Panc1 (cell line): Measurements from ENCODE around the gene EPN2. TPM values are rescaled to one million over a fixed set of nuclear protein-coding genes. Genes with fewer than 3 reads are reported as not detected.

Experiments
- ATAC-seq: fragments of 200-7000 bp; cut with Tn5 transposase; 2 replicates; pipeline ENCODE4 v1.9.1; 2020; ENCODE audit warnings: mild to moderate bottlenecking, moderate library complexity
- BruUV-seq: library from RNA; stranded (reverse); fragments of 400-500 nt; replicated peaks from 2 replicates; lab custom pipeline; 2021; lab: Mats Ljungman, UMichigan
- CTCF ChIA-PET: fragments of 300-600 bp; sonication (Branson Sonifier 250); formaldehyde crosslinking; loops from one replicate; lab custom pipeline; 2022; ENCODE audit warnings: antibody characterized with exemption; lab: Charles Lee
- POLR2A ChIA-PET: fragments of 300-600 bp; sonication (Branson Sonifier 250); formaldehyde crosslinking; loops from one replicate; lab custom pipeline; 2022; ENCODE audit warnings: antibody characterized with exemption; lab: Charles Lee
- DNase-seq: peaks from one replicate; pipeline ENCODE4 v3.0.0-alpha.2; 2010; ENCODE audit warnings: low read depth, low spot score
- H3K27ac ChIP-seq: 2 replicates; pipeline ENCODE4 v1.5.1; 2011; ENCODE audit warnings: mild to moderate bottlenecking, low read length, inconsistent platforms
- H3K27me3 ChIP-seq: fragments of 200-500 bp; sonication (Bioruptor generic); 2 replicates; pipeline ENCODE4 v1.6.0; 2014; ENCODE audit warnings: low read length, inconsistent platforms; ENCODE audit not compliant: control insufficient read depth, insufficient read depth
- H3K36me3 ChIP-seq: fragments of 200-500 bp; sonication (Bioruptor generic); 2 replicates; pipeline ENCODE4 v1.5.1; 2014; ENCODE audit warnings: inconsistent platforms, mild to moderate bottlenecking, low read length, moderate library complexity; ENCODE audit not compliant: control insufficient read depth, insufficient read depth
- H3K4me1 ChIP-seq: 2 replicates; pipeline ENCODE4 v1.5.1; 2011; ENCODE audit warnings: inconsistent platforms, mild to moderate bottlenecking, low read length, moderate library complexity; ENCODE audit not compliant: control insufficient read depth, insufficient read depth
- H3K4me3 ChIP-seq, 2 experiments: 2 replicates each; pipeline ENCODE4 v1.5.1; 2011 to 2012; ENCODE audit warnings: low read depth in 2 of 2, low read length in 2 of 2, mild to moderate bottlenecking in 2 of 2, inconsistent platforms in 1 of 2, moderate library complexity in 1 of 2
- H3K9me3 ChIP-seq: fragments of 200-500 bp; sonication (Bioruptor generic); 2 replicates; pipeline ENCODE4 v1.5.1; 2014; ENCODE audit warnings: low read depth, mild to moderate bottlenecking, inconsistent platforms, low read length, moderate library complexity; ENCODE audit not compliant: control insufficient read depth, insufficient read depth
- POLR2AphosphoS5 ChIP-seq: IDR thresholded peaks from 2 replicates; pipeline ENCODE4 v1.6.1; 2012; ENCODE audit warnings: mild to moderate bottlenecking, low read depth, low read length, moderate library complexity
- SIN3A ChIP-seq: IDR thresholded peaks from 2 replicates; pipeline ENCODE4 v1.6.1; 2012; ENCODE audit warnings: low read depth, mild to moderate bottlenecking, low read length, moderate library complexity, borderline replicate concordance; ENCODE audit not compliant: insufficient read depth
- TCF7L2 ChIP-seq: IDR thresholded peaks from 2 replicates; pipeline ENCODE4 v1.6.1; 2011; ENCODE audit warnings: mild to moderate bottlenecking, low read depth, low read length, inconsistent platforms
- in situ Hi-C: cut with HindIII; loops from 2 replicates; pipeline ENCODE4 v1.10.0; 2016; ENCODE audit warnings: low sequenced_read_pairs, low pct_unique_long_range_greater_than_20kb
- intact Hi-C: fragments of 100-400 bp; cut with micrococcal nuclease; formaldehyde crosslinking; loops from one replicate; pipeline ENCODE4 v1.10.0; 2022; ENCODE audit not compliant: unreplicated experiment
- total RNA-seq: library from RNA; stranded (reverse); gene quantifications from one replicate; pipeline ENCODE4 v1.2.1, GENCODE V29; 2021; ENCODE audit not compliant: unreplicated experiment
- TF ChIP-seq, protein P1 (sequence below), 2 experiments: IDR thresholded peaks; 2 replicates each; pipeline ENCODE4 v1.6.1; 2011 to 2012; ENCODE audit warnings: low read depth in 2 of 2, control low read depth in 1 of 2, low read length in 1 of 2, mild to moderate bottlenecking in 1 of 2, moderate library complexity in 1 of 2; ENCODE audit not compliant: insufficient read depth in 1 of 2
- TF ChIP-seq, protein P2 (sequence below): fragments of 450-650 bp; IDR thresholded peaks from 2 replicates; pipeline ENCODE4 v1.5.1; 2017; ENCODE audit warnings: mild to moderate bottlenecking

The EPN2 gene
- total RNA-seq, 1 experiment from 2014 or later: 35.0 TPM

DNA sequence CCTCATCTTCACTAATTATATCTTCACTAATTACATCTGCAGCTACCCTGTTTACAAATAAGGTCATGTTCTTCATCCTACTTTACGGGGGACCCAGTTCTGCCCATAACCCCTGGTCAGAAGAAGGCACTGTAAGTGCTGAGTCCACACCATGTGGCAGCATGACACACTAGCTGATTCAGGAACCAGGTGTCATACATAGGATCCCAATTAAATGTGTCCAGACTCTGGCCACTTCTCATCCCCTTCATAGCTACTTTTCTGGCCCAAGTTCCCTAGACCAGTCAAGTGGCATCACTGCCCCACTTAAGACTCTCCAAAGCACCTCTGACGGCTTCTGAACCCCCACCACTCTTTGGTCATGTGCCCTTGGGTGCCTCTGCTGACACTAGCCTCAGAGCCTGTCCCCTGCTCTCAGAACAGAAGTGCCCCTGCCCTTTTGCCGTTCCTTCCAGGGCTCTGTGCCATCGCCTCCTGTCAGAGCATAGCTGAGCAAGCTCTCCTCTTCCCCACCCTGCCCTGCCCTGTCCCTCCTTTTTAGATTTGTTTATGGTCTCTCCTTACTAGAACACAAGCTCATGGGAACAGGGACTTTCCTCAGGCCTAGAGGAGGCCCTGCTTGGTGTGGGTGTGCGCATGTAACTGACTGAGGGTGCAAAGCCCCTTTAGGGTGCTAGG lies 64.2 kb downstream of the EPN2 start:
- H3K4me3 ChIP-seq: no peak overlapping the region
- H3K4me1 ChIP-seq: no peaks in the 10 kb centered on the region; the same call in 1 of the 2 replicates
- DNase-seq (no peak), ATAC-seq (no peak)
- in situ Hi-C loops (no loop called here), intact Hi-C loops (no loop called here)
- no peak overlapping the region for H3K27ac ChIP-seq
- TF ChIP-seq, protein P1, sequence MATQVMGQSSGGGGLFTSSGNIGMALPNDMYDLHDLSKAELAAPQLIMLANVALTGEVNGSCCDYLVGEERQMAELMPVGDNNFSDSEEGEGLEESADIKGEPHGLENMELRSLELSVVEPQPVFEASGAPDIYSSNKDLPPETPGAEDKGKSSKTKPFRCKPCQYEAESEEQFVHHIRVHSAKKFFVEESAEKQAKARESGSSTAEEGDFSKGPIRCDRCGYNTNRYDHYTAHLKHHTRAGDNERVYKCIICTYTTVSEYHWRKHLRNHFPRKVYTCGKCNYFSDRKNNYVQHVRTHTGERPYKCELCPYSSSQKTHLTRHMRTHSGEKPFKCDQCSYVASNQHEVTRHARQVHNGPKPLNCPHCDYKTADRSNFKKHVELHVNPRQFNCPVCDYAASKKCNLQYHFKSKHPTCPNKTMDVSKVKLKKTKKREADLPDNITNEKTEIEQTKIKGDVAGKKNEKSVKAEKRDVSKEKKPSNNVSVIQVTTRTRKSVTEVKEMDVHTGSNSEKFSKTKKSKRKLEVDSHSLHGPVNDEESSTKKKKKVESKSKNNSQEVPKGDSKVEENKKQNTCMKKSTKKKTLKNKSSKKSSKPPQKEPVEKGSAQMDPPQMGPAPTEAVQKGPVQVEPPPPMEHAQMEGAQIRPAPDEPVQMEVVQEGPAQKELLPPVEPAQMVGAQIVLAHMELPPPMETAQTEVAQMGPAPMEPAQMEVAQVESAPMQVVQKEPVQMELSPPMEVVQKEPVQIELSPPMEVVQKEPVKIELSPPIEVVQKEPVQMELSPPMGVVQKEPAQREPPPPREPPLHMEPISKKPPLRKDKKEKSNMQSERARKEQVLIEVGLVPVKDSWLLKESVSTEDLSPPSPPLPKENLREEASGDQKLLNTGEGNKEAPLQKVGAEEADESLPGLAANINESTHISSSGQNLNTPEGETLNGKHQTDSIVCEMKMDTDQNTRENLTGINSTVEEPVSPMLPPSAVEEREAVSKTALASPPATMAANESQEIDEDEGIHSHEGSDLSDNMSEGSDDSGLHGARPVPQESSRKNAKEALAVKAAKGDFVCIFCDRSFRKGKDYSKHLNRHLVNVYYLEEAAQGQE (IDR thresholded peaks at IDR 0.05; ENCODE audit: insufficient read depth in 1 of 2, low read depth in 2 of 2, low read length in 1 of 2): no peak
- no TSS peak for BruUV-seq
- POLR2A ChIA-PET: no interaction called here
- H3K9me3 ChIP-seq: no peaks in the 10 kb centered on the region
- no peaks in the 10 kb centered on the region for H3K36me3 ChIP-seq
- CTCF ChIA-PET: no interaction called here
- H3K27me3 ChIP-seq: no peaks in the 10 kb centered on the region

DNA sequence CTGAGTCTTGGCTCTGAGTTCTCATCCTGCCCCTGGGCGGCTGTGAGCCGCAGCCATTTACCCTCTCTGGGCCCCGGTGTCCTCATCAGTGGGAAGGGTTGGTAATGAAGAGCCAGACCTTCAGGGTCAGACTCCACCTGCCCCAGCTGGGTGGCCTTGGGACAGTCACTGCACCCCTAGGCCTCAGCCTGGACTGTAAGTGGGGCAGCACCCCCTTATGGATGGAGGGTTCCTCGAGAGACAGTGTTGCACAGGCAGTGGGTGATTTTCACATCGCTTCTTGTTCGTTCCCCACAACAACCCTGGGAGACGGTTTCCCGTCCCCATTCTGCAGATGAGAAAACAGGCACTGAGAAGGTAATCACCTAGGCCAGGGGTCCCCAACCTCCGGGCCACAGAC lies 64.8 kb downstream of the EPN2 start:
- Histone ChIP-seq H3K27me3 (no peaks in the 10 kb centered on the region), H3K36me3 (no peaks in the 10 kb centered on the region), H3K27ac (no peak overlapping the region), H3K4me1 (no peaks in the 10 kb centered on the region; the same call in 1 of the 2 replicates), H3K4me3 (no peak overlapping the region), H3K9me3 (no peaks in the 10 kb centered on the region)
- ChIA-PET CTCF (no interaction called here), POLR2A (no interaction called here)
- in situ Hi-C loops: no loop called here
- no TSS peak for BruUV-seq
- intact Hi-C loops: no loop called here
- TF ChIP-seq, protein P2, sequence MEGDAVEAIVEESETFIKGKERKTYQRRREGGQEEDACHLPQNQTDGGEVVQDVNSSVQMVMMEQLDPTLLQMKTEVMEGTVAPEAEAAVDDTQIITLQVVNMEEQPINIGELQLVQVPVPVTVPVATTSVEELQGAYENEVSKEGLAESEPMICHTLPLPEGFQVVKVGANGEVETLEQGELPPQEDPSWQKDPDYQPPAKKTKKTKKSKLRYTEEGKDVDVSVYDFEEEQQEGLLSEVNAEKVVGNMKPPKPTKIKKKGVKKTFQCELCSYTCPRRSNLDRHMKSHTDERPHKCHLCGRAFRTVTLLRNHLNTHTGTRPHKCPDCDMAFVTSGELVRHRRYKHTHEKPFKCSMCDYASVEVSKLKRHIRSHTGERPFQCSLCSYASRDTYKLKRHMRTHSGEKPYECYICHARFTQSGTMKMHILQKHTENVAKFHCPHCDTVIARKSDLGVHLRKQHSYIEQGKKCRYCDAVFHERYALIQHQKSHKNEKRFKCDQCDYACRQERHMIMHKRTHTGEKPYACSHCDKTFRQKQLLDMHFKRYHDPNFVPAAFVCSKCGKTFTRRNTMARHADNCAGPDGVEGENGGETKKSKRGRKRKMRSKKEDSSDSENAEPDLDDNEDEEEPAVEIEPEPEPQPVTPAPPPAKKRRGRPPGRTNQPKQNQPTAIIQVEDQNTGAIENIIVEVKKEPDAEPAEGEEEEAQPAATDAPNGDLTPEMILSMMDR: no peak
- TF ChIP-seq POLR2AphosphoS5 (no peak), SIN3A (no peak), TCF7L2 (no peak)
- TF ChIP-seq, protein P1 (IDR thresholded peaks at IDR 0.05; ENCODE audit: insufficient read depth in 1 of 2, low read depth in 2 of 2, low read length in 1 of 2): no peak
- DNase-seq (no peak), ATAC-seq (no peak)
